ENCODE results near the gene DNAH7. TPM values are rescaled to one million over a fixed set of nuclear protein-coding genes. Genes with fewer than 3 reads are reported as not detected.

Gene DNAH7
- total RNA-seq, 1 donor from 2014 or later, result 0.11 TPM

DNA sequence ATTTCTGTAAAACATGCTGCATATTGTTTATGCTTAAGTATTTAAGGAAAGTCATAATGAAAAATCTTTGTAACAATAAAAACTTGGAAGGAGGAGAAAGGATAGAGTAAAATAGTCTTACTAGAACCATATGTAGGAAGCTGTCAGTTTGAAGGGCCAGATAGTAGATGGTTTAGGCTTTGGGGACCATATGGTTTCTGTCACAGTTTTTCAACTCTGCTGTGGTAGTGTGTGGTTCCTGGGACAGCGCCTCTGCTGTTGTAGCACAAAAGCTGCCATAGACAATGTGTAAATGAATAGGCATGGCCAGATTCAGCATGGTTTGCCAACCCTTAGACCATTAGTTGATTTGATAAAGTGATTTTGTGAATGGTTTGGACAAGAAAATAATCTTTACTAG, 336.1 kb downstream of the DNAH7 start:
- intact Hi-C loops (cut with micrococcal nuclease), result no loop called here
- H3K4me3 ChIP-seq, result no peak overlapping the region
- no peak overlapping the region for H3K27ac ChIP-seq (replicated peaks)
- DNase-seq, result no peak
- no peaks in the 10 kb centered on the region for H3K9me3 ChIP-seq (replicated peaks)
- TF ChIP-seq, protein P1, sequence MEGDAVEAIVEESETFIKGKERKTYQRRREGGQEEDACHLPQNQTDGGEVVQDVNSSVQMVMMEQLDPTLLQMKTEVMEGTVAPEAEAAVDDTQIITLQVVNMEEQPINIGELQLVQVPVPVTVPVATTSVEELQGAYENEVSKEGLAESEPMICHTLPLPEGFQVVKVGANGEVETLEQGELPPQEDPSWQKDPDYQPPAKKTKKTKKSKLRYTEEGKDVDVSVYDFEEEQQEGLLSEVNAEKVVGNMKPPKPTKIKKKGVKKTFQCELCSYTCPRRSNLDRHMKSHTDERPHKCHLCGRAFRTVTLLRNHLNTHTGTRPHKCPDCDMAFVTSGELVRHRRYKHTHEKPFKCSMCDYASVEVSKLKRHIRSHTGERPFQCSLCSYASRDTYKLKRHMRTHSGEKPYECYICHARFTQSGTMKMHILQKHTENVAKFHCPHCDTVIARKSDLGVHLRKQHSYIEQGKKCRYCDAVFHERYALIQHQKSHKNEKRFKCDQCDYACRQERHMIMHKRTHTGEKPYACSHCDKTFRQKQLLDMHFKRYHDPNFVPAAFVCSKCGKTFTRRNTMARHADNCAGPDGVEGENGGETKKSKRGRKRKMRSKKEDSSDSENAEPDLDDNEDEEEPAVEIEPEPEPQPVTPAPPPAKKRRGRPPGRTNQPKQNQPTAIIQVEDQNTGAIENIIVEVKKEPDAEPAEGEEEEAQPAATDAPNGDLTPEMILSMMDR (IDR thresholded peaks at IDR 0.05; ENCODE audit: borderline replicate concordance), result no peak
- H3K27me3 ChIP-seq (ENCODE audit: low read depth), result no peaks in the 10 kb centered on the region
- peaks cover 66% of the 10 kb centered on the region for H3K36me3 ChIP-seq
- H3K4me1 ChIP-seq, result no peaks in the 10 kb centered on the region

DNA sequence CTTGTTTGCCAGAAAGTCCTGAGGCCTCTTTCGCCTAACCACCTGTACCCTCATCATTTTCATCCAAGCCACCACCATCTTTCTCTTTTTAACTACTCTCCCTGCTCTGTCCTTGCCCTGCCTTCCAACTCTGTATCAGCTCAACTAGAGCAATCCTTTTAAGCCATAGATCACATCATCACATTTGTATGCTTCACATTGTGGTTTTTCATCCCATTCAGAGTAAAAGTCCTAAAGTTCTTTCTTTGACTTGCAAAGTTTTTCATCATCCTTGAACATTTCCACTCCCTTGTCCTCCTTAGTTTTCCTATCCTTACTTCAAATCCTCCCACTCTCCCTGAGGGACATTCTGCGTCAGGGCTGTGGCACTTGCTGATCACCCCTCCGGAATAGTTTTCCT, 337.7 kb downstream of the DNAH7 start:
- no peaks in the 10 kb centered on the region for H3K9me3 ChIP-seq (replicated peaks)
- no peak for DNase-seq
- H3K27ac ChIP-seq (replicated peaks), result no peak overlapping the region
- H3K4me1 ChIP-seq, result no peaks in the 10 kb centered on the region
- TF ChIP-seq, protein P1 (IDR thresholded peaks at IDR 0.05; ENCODE audit: borderline replicate concordance), result no peak
- H3K36me3 ChIP-seq, result peaks cover 63% of the 10 kb centered on the region
- H3K4me3 ChIP-seq, result no peak overlapping the region
- H3K27me3 ChIP-seq (ENCODE audit: low read depth), result no peaks in the 10 kb centered on the region
- intact Hi-C loops (cut with micrococcal nuclease), result no loop called here

DNA sequence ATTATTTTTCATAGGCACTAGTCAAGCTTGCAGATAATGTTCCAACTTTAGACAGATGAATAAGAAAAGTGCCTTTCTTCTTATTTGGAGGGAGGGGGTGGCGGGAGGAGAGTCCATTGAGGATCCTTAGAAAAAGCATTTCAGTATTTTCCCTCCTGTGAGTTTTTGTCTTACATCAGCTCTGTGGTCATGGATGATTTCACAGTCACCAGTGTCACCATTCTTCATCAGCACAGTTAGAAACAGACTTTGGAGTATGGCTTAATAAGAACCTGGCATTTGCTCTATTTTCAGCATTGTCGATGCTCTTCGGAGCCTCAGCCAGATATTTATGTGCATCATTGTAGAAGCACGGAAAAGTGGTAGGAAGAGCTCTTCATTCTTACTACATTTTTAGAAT, 341.5 kb downstream of the DNAH7 start:
- peaks cover 51% of the 10 kb centered on the region for H3K36me3 ChIP-seq
- H3K27ac ChIP-seq (replicated peaks), result no peak overlapping the region
- no peaks in the 10 kb centered on the region for H3K9me3 ChIP-seq (replicated peaks)
- DNase-seq, result no peak
- TF ChIP-seq, protein P1 (IDR thresholded peaks at IDR 0.05; ENCODE audit: borderline replicate concordance), result no peak
- H3K4me1 ChIP-seq, result no peaks in the 10 kb centered on the region
- no peaks in the 10 kb centered on the region for H3K27me3 ChIP-seq (ENCODE audit: low read depth)
- intact Hi-C loops (cut with micrococcal nuclease), result no loop called here
- H3K4me3 ChIP-seq, result no peak overlapping the region

DNA sequence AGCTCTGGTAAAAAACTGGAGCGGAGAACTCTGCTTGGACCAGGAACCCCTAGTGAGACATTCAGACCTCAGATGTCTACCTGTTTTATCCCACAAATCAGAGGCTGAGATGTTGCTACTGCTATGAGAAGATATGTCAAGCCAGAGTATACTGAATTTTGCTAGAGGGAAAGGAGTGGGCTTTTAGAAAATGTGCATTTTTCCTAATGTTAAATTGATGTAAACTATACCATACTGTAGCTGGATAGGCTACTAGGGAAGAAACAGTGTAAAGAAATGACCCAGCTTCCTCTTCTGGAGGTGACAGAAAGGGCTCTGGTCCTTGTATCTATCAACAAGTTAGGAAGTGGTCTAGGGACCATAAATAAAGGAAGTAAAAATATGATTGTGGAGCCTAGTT, 346.6 kb downstream of the DNAH7 start:
- Histone ChIP-seq H3K36me3 (peaks cover 45% of the 10 kb centered on the region), H3K4me3 (no peak overlapping the region), H3K9me3 (replicated peaks) (no peaks in the 10 kb centered on the region), H3K27me3 (ENCODE audit: low read depth) (no peaks in the 10 kb centered on the region), H3K27ac (replicated peaks) (no peak overlapping the region), H3K4me1 (no peaks in the 10 kb centered on the region)
- intact Hi-C loops (cut with micrococcal nuclease), result no loop called here
- DNase-seq, result no peak
- TF ChIP-seq, protein P1 (IDR thresholded peaks at IDR 0.05; ENCODE audit: borderline replicate concordance), result no peak

DNA sequence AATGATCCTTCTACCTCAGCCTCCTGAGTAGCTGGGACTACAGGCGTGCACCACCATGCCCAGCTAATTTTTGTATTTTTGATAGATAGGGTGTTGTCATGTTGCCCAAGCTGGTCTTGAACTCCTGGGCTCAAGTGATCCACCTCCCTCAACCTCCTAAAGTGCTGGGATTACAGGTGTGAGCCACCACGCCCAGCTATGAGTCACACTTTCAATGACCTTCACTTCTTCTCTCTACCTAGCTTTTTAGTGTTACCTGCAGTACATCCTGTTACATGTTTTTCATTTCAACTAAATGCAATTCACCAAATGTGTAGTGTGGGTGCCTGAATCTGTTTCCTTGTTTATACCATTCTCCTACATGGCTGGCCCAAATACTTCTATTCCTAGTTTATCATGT, 347.6 kb downstream of the DNAH7 start:
- no peak overlapping the region for H3K27ac ChIP-seq (replicated peaks)
- no peak overlapping the region for H3K4me3 ChIP-seq
- intact Hi-C loops (cut with micrococcal nuclease), result no loop called here
- no peak for DNase-seq
- no peaks in the 10 kb centered on the region for H3K4me1 ChIP-seq
- no peaks in the 10 kb centered on the region for H3K9me3 ChIP-seq (replicated peaks)
- TF ChIP-seq, protein P1 (IDR thresholded peaks at IDR 0.05; ENCODE audit: borderline replicate concordance), result no peak
- H3K36me3 ChIP-seq, result peaks cover 52% of the 10 kb centered on the region
- H3K27me3 ChIP-seq (ENCODE audit: low read depth), result no peaks in the 10 kb centered on the region

DNA sequence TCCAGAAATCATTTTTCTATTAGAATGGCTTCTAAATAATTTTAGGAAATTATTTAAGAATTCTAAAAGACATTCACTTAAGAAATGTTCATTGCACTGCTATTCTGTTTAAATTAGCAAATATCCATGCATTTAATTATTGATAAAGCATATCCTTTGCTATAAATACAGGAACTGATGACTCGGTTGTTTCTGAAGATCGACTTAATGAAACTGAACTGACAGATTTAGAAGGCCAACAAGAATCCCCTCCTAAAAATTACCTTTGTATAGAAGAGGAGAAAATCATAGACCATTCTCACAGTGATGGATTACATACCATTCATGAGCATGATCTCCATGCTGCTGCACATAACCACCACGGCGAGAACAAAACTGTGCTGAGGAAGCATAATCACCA, 352.2 kb downstream of the DNAH7 start:
- Histone ChIP-seq H3K9me3 (replicated peaks) (no peaks in the 10 kb centered on the region), H3K4me1 (no peaks in the 10 kb centered on the region), H3K27me3 (ENCODE audit: low read depth) (no peaks in the 10 kb centered on the region), H3K36me3 (peaks cover 61% of the 10 kb centered on the region), H3K4me3 (no peak overlapping the region), H3K27ac (replicated peaks) (no peak overlapping the region)
- TF ChIP-seq, protein P1 (IDR thresholded peaks at IDR 0.05; ENCODE audit: borderline replicate concordance), result no peak
- intact Hi-C loops (cut with micrococcal nuclease), result no loop called here
- DNase-seq, result no peak

All from left ventricle myocardium inferior (tissue), 1 donor.